SK-N-SH (cell line): ENCODE measurements around the gene G2E3. TPM values are rescaled to one million over a fixed set of nuclear protein-coding genes. Genes with fewer than 3 reads are reported as not detected.

Source experiments
- CTCF ChIA-PET: fragments of 300-600, 350-600 bp; formaldehyde crosslinking; extraction: SDS; loops from one replicate; lab custom pipeline; 2021; lab: Yijun Ruan, JAX
- POLR2A ChIA-PET: fragments of 350-600 bp; sonication (Branson Sonifier 250); formaldehyde crosslinking; extraction: SDS; loops from one replicate; lab custom pipeline; 2020; ENCODE audit warnings: antibody characterized with exemption, inconsistent platforms; lab: Yijun Ruan, JAX
- DNase-seq: peaks from one replicate; pipeline ENCODE4 v3.0.0; 2012
- H2AFZ ChIP-seq: fragments of 200-600 bp; sonication (generic); 2 replicates; pipeline ENCODE4 v1.8.1; 2016; ENCODE audit warnings: antibody characterized with exemption, mild to moderate bottlenecking, low read depth
- H3F3A ChIP-seq: fragments of 200-600 bp; sonication (generic); replicated peaks from 2 replicates; pipeline ENCODE3; 2016; ENCODE audit warnings: antibody characterized with exemption, mild to moderate bottlenecking; ENCODE audit not compliant: insufficient read depth
- H3K27ac ChIP-seq, 2 experiments: fragments of 200-500 bp in 1 of 2; fragments of 200-600 bp in 1 of 2; sonication (Bioruptor generic) in 1 of 2; sonication (generic), shearing (Covaris generic) in 1 of 2; 2 replicates each; pipeline versions ENCODE4 v1.5.1 to v1.6.1; 2014 to 2016; ENCODE audit warnings: low read depth in 2 of 2, inconsistent platforms in 1 of 2, low read length in 1 of 2, mild to moderate bottlenecking in 1 of 2, mixed read lengths in 1 of 2
- H3K27me3 ChIP-seq: fragments of 200-600 bp; sonication (generic), shearing (Covaris generic); 2 replicates; pipeline ENCODE4 v1.6.1; 2016; ENCODE audit warnings: mixed run types; ENCODE audit not compliant: insufficient read depth
- H3K36me3 ChIP-seq, 2 experiments: fragments of 200-500 bp in 1 of 2; fragments of 200-600 bp in 1 of 2; sonication (Bioruptor generic) in 1 of 2; sonication (generic) in 1 of 2; replicated peaks in 1 of 2; 2 replicates each; pipeline versions ENCODE3 to v1.5.1; 2014 to 2016; ENCODE audit warnings: low read length in 1 of 2, mild to moderate bottlenecking in 1 of 2; ENCODE audit not compliant: insufficient read depth in 2 of 2, control insufficient read depth in 1 of 2
- H3K4me1 ChIP-seq, 2 experiments: fragments of 200-500 bp in 1 of 2; fragments of 200-600 bp in 1 of 2; sonication (Bioruptor generic) in 1 of 2; sonication (generic), shearing (Covaris generic) in 1 of 2; 2 replicates each; pipeline versions ENCODE4 v1.5.1 to v1.6.1; 2014 to 2016; ENCODE audit warnings: low read depth in 1 of 2, low read length in 1 of 2, mixed run types in 1 of 2; ENCODE audit not compliant: insufficient read depth in 2 of 2, control insufficient read depth in 1 of 2
- H3K4me2 ChIP-seq: fragments of 200-600 bp; sonication (generic), shearing (Covaris generic); 2 replicates; pipeline ENCODE4 v1.6.1; 2017; ENCODE audit warnings: mixed run types
- H3K4me3 ChIP-seq, 2 experiments: fragments of 200-500 bp in 1 of 2; fragments of 200-600 bp in 1 of 2; sonication (Bioruptor generic) in 1 of 2; sonication (generic), shearing (Covaris generic) in 1 of 2; 2 replicates each; pipeline versions ENCODE4 v1.5.1 to v1.8.1; 2014 to 2016; ENCODE audit warnings: low read depth in 2 of 2, inconsistent platforms in 1 of 2, low read length in 1 of 2, mild to moderate bottlenecking in 1 of 2, mixed read lengths in 1 of 2, moderate library complexity in 1 of 2
- H3K79me2 ChIP-seq: fragments of 200-600 bp; sonication (generic); 2 replicates; pipeline ENCODE4 v1.8.1; 2017; ENCODE audit warnings: mild to moderate bottlenecking; ENCODE audit not compliant: insufficient read depth
- H3K9ac ChIP-seq: fragments of 200-600 bp; sonication (generic); 2 replicates; pipeline ENCODE4 v1.6.1; 2017; ENCODE audit warnings: mixed run types
- H3K9me2 ChIP-seq: fragments of 200-600 bp; sonication (generic); 2 replicates; pipeline ENCODE4 v1.6.1; 2017; ENCODE audit warnings: mixed run types
- H3K9me3 ChIP-seq: fragments of 200-600 bp; sonication (generic); 2 replicates; pipeline ENCODE4 v1.6.1; 2017; ENCODE audit warnings: mixed run types, mild to moderate bottlenecking, moderate library complexity
- H4K20me1 ChIP-seq: fragments of 200-600 bp; sonication (generic); 2 replicates; pipeline ENCODE4 v1.6.1; 2017; ENCODE audit warnings: mild to moderate bottlenecking, mixed run types; ENCODE audit not compliant: insufficient read depth
- CHD2 ChIP-seq: fragments of 150-350 bp; IDR thresholded peaks from 2 replicates; pipeline ENCODE4 v1.6.1; 2018; ENCODE audit warnings: low read length; ENCODE audit not compliant: partially characterized antibody
- CTCF ChIP-seq: fragments of 200-600 bp; sonication (generic); IDR thresholded peaks from 2 replicates; pipeline ENCODE4 v1.6.1; 2017; ENCODE audit warnings: antibody characterized with exemption, mild to moderate bottlenecking, moderate library complexity
- FOSL2 ChIP-seq: IDR thresholded peaks from 2 replicates; pipeline ENCODE4 v1.4.0; 2012; ENCODE audit warnings: low read depth, mild to moderate bottlenecking, moderate library complexity, borderline replicate concordance
- GATA2 ChIP-seq: sonication (generic); formaldehyde crosslinking; IDR thresholded peaks from 2 replicates; pipeline ENCODE4 v1.5.0; 2020; ENCODE audit warnings: mild to moderate bottlenecking, missing genetic modification reagents
- JUND ChIP-seq: IDR thresholded peaks from 2 replicates; pipeline ENCODE4 v1.4.0; 2012
- MEF2A ChIP-seq: IDR thresholded peaks from 2 replicates; pipeline ENCODE4 v1.4.0; 2012; ENCODE audit warnings: low read depth, borderline replicate concordance
- MXI1 ChIP-seq: IDR thresholded peaks from 2 replicates; pipeline ENCODE4 v1.6.1; 2012; ENCODE audit warnings: mild to moderate bottlenecking, low read depth, low read length, improper control_type of control experiment
- RAD21 ChIP-seq: IDR thresholded peaks from 2 replicates; pipeline ENCODE4 v1.6.1; 2012; ENCODE audit warnings: mild to moderate bottlenecking, low read length
- RFX5 ChIP-seq: IDR thresholded peaks from 2 replicates; pipeline ENCODE4 v1.6.1; 2012; ENCODE audit warnings: mild to moderate bottlenecking, improper control_type of control experiment, low read length
- SIN3A ChIP-seq: IDR thresholded peaks from 2 replicates; pipeline ENCODE4 v1.6.1; 2012; ENCODE audit warnings: low read depth, mild to moderate bottlenecking, low read length, moderate library complexity, borderline replicate concordance
- TCF12 ChIP-seq: IDR thresholded peaks from 2 replicates; pipeline ENCODE4 v1.4.0; 2012
- WGBS: methylation state at CpG from one replicate; pipeline ENCODE4 v1.1.6; 2017; ENCODE audit warnings: low lambda C conversion rate; 5-methylcytosine and 5-hydroxymethylcytosine counted together
- polyA plus RNA-seq, 3 experiments: library from polyadenylated mRNA; depleted of rRNA; stranded (reverse); fragments of >200 nt; gene quantifications; 2 replicates each; pipeline ENCODE4 v1.2.3, GENCODE V29; 2012
- TF ChIP-seq, protein P1 (sequence below): IDR thresholded peaks from 2 replicates; pipeline ENCODE4; 2012
- TF ChIP-seq, protein P2 (sequence below): fragments of 150-350 bp; IDR thresholded peaks from 2 replicates; pipeline ENCODE4 v1.6.1; 2016; ENCODE audit warnings: mild to moderate bottlenecking, low read depth, low read length

G2E3 gene
- polyA plus RNA-seq, 1 of the 3 experiments (the other 2 are of a cell fraction), result 2.9 TPM

DNA sequence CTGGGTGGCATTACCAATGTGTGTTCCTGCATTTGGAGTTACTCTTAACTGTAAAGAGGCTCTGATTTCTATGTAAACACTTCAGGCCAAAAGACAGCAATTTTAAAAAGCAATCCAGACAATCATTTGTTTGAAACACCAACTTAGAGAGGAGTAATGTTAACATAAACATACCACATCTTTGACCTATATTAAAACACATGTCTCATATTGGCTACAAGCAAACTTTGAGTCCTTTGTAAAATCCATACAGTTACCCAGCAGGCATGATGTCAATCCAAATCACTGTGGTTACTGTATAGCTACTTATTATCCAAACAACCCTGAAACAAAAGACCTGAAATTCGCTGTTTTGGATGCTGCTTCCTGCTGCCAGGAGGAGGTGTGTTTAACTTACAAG is 7.5 kb upstream of the G2E3 start:
- no peak for DNase-seq
- Histone ChIP-seq H3K27ac (no peak overlapping the region), H3K4me1 (peaks cover 0 to 5% of the 10 kb centered on the region in 2 experiments; a peak in 1 of 4 replicates), H3K9me2 (no peaks in the 10 kb centered on the region), H4K20me1 (no peaks in the 10 kb centered on the region), H3K9ac (no peak overlapping the region), H3K79me2 (no peaks in the 10 kb centered on the region), H2AFZ (no peak overlapping the region), H3F3A (peaks cover 8% of the 10 kb centered on the region), H3K4me3 (no peak overlapping the region), H3K4me2 (no peak overlapping the region), H3K9me3 (no peaks in the 10 kb centered on the region), H3K27me3 (no peaks in the 10 kb centered on the region), H3K36me3 (no peaks in the 10 kb centered on the region)
- ChIA-PET POLR2A (no interaction called here), CTCF (interaction anchor here (2.2 kb wide), 1 partner anchor 30 kb away, joined by 8 read pairs; no protein-coding TSS in a partner anchor)
- WGBS, result 72% methylated on average over 1 of the region's 1 CpG
- no peak for TF ChIP-seq JUND
- TF ChIP-seq CHD2, result no peak
- TF ChIP-seq, protein P1, sequence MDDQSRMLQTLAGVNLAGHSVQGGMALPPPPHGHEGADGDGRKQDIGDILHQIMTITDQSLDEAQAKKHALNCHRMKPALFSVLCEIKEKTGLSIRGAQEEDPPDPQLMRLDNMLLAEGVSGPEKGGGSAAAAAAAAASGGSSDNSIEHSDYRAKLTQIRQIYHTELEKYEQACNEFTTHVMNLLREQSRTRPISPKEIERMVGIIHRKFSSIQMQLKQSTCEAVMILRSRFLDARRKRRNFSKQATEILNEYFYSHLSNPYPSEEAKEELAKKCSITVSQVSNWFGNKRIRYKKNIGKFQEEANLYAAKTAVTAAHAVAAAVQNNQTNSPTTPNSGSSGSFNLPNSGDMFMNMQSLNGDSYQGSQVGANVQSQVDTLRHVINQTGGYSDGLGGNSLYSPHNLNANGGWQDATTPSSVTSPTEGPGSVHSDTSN, result no peak
- no peak for TF ChIP-seq CTCF
- no peak for TF ChIP-seq FOSL2
- no peak for TF ChIP-seq TCF12
- TF ChIP-seq SIN3A, result no peak
- no peak for TF ChIP-seq RAD21
- no peak for TF ChIP-seq RFX5

GRCh38 chr14:30553311-30553989 is 5.5 kb upstream of the G2E3 start:
- Histone ChIP-seq H3K36me3 (no peaks in the 10 kb centered on the region), H3K27me3 (no peaks in the 10 kb centered on the region), H3F3A (peaks cover 8% of the 10 kb centered on the region), H3K27ac (no peak overlapping the region; a peak in 1 of 4 replicates), H3K4me1 (peaks cover 0 to 5% of the 10 kb centered on the region in 2 experiments; a peak in 2 of 4 replicates), H3K9me2 (no peaks in the 10 kb centered on the region), H3K4me3 (no peak overlapping the region), H4K20me1 (no peaks in the 10 kb centered on the region), H3K4me2 (peak overlapping the region; percentile 27; the same call in 1 of the 2 replicates), H3K9me3 (no peaks in the 10 kb centered on the region), H3K79me2 (no peaks in the 10 kb centered on the region), H2AFZ (peak overlapping the region; percentile 86; the same call in 1 of the 2 replicates), H3K9ac (no peak overlapping the region)
- ChIA-PET POLR2A (no interaction called here), CTCF (interaction anchor here (0.8 kb wide), 1 partner anchor 31 kb away, joined by 3 read pairs; no protein-coding TSS in a partner anchor)
- WGBS, result 62% methylated on average over 3 of the region's 3 CpGs
- TF ChIP-seq, protein P2, sequence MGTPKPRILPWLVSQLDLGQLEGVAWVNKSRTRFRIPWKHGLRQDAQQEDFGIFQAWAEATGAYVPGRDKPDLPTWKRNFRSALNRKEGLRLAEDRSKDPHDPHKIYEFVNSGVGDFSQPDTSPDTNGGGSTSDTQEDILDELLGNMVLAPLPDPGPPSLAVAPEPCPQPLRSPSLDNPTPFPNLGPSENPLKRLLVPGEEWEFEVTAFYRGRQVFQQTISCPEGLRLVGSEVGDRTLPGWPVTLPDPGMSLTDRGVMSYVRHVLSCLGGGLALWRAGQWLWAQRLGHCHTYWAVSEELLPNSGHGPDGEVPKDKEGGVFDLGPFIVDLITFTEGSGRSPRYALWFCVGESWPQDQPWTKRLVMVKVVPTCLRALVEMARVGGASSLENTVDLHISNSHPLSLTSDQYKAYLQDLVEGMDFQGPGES, result no peak
- TF ChIP-seq FOSL2 (peak; percentile 32; the same call in 1 of the 2 replicates), JUND (peak; percentile 9; the same call in 1 of the 2 replicates), MEF2A (no peak), MXI1 (no peak), GATA2 (CRISPR knock-in tag) (no peak)
- DNase-seq, result no peak
